Measurements from ENCODE around the gene KCNQ1. TPM values are rescaled to one million over a fixed set of nuclear protein-coding genes. Genes with fewer than 3 reads are reported as not detected.

Gene KCNQ1
- total RNA-seq, 1 donor from 2014 or later, result 52.9 TPM

GRCh38 chr11:2421226-2421994 is 23.4 kb upstream of the KCNQ1 start:
- no peak overlapping the region for H3K4me3 ChIP-seq
- H3K36me3 ChIP-seq, result no peaks in the 10 kb centered on the region
- no peak for TF ChIP-seq CTCF (IDR thresholded peaks at IDR 0.05)
- no peaks in the 10 kb centered on the region for H3K9me3 ChIP-seq
- DNase-seq (no peak), ATAC-seq (no peak)
- no peak overlapping the region for H3K27ac ChIP-seq
- H3K27me3 ChIP-seq, result no peaks in the 10 kb centered on the region
- peaks cover 8% of the 10 kb centered on the region for H3K4me1 ChIP-seq
- intact Hi-C loops (cut with DNase I), result loop anchor here (5.0 kb wide), 2 partner anchors 119 to 224 kb away; partner anchors contain the start of genes C11orf21 and TSPAN32

- H3K4me3 ChIP-seq, result no peak overlapping the region
- peaks cover 8% of the 10 kb centered on the region for H3K4me1 ChIP-seq
- ATAC-seq (no peak), DNase-seq (no peak)
- intact Hi-C loops (cut with DNase I), result loop anchor here (5.0 kb wide), 2 partner anchors 120 to 225 kb away; partner anchors contain the start of genes C11orf21 and TSPAN32
- no peaks in the 10 kb centered on the region for H3K27me3 ChIP-seq
- no peaks in the 10 kb centered on the region for H3K9me3 ChIP-seq
- no peaks in the 10 kb centered on the region for H3K36me3 ChIP-seq
- H3K27ac ChIP-seq, result no peak overlapping the region
- TF ChIP-seq CTCF (IDR thresholded peaks at IDR 0.05), result no peak
Observed at GRCh38 chr11:2421996-2422395, 22.8 kb upstream of the KCNQ1 start.

GRCh38 chr11:2422461-2423156 is 22.2 kb upstream of the KCNQ1 start:
- Histone ChIP-seq H3K9me3 (no peaks in the 10 kb centered on the region), H3K27ac (no peak overlapping the region), H3K36me3 (no peaks in the 10 kb centered on the region), H3K27me3 (no peaks in the 10 kb centered on the region), H3K4me3 (no peak overlapping the region), H3K4me1 (peaks cover 8% of the 10 kb centered on the region)
- no peak for TF ChIP-seq CTCF (IDR thresholded peaks at IDR 0.05)
- intact Hi-C loops (cut with DNase I), result loop anchor here (5.0 kb wide), 2 partner anchors 120 to 225 kb away; partner anchors contain the start of genes C11orf21 and TSPAN32
- DNase-seq (no peak), ATAC-seq (no peak)

- Histone ChIP-seq H3K4me1 (peaks cover 8% of the 10 kb centered on the region), H3K27me3 (no peaks in the 10 kb centered on the region), H3K9me3 (no peaks in the 10 kb centered on the region), H3K4me3 (no peak overlapping the region), H3K27ac (no peak overlapping the region), H3K36me3 (no peaks in the 10 kb centered on the region)
- TF ChIP-seq CTCF (IDR thresholded peaks at IDR 0.05), result no peak
- ATAC-seq (no peak), DNase-seq (no peak)
- intact Hi-C loops (cut with DNase I), result loop anchor here (5.0 kb wide), 2 partner anchors 121 to 226 kb away; partner anchors contain the start of genes C11orf21 and TSPAN32
Observed at GRCh38 chr11:2423157-2424025, 21.4 kb upstream of the KCNQ1 start.

GRCh38 chr11:2424811-2425495 is 19.9 kb upstream of the KCNQ1 start:
- H3K4me1 ChIP-seq, result peaks cover 8% of the 10 kb centered on the region
- no peak overlapping the region for H3K27ac ChIP-seq
- no peak overlapping the region for H3K4me3 ChIP-seq
- intact Hi-C loops (cut with DNase I), result loop anchor here (5.0 kb wide), 2 partner anchors 123 to 228 kb away; partner anchors contain the start of genes C11orf21 and TSPAN32
- DNase-seq, result no peak
- ATAC-seq, result no peak
- no peak for TF ChIP-seq CTCF (IDR thresholded peaks at IDR 0.05)
- no peaks in the 10 kb centered on the region for H3K36me3 ChIP-seq
- H3K27me3 ChIP-seq, result no peaks in the 10 kb centered on the region
- no peaks in the 10 kb centered on the region for H3K9me3 ChIP-seq

Data from upper lobe of right lung (tissue), 1 donor.